Mesodermal cell (in vitro differentiated cells): ENCODE measurements around the gene COL4A1.

ENCODE experiments used
- H3K27ac ChIP-seq: 2 replicates; pipeline ENCODE4 v1.7.0; 2013; ENCODE audit warnings: mild to moderate bottlenecking, low read depth, low read length, moderate library complexity; ENCODE audit not compliant: severe bottlenecking
- H3K36me3 ChIP-seq: 2 replicates; pipeline ENCODE4 v1.7.1; 2013; ENCODE audit warnings: mild to moderate bottlenecking, low read length, moderate library complexity; ENCODE audit not compliant: control insufficient read depth, insufficient read depth
- H3K4me1 ChIP-seq: one replicate; pipeline ENCODE4 v1.7.1; 2013; ENCODE audit warnings: mild to moderate bottlenecking, low read length; ENCODE audit not compliant: insufficient read depth, control insufficient read depth, poor library complexity, severe bottlenecking
- H3K4me3 ChIP-seq: 2 replicates; pipeline ENCODE4 v1.7.0; 2013; ENCODE audit warnings: low read length, control low read depth, mild to moderate bottlenecking; ENCODE audit not compliant: insufficient read depth, poor library complexity, severe bottlenecking; ENCODE audit errors: extremely low read depth
- H3K9me3 ChIP-seq: 2 replicates; pipeline ENCODE4 v1.7.1; 2013; ENCODE audit warnings: mild to moderate bottlenecking, low read length, moderate library complexity; ENCODE audit not compliant: control insufficient read depth
- WGBS, 2 experiments: methylation state at CpG; one replicate each; pipeline ENCODE4 v1.1.5; 2013; ENCODE audit warnings: missing lambda C conversion rate in 2 of 2; ENCODE audit not compliant: insufficient coverage in 2 of 2; 5-methylcytosine and 5-hydroxymethylcytosine counted together

COL4A1 gene

GRCh38 chr13:110307767-110308655 is 1.1 kb upstream of the COL4A1 start:
- Histone ChIP-seq H3K36me3 (peaks cover 61% of the 10 kb centered on the region), H3K27ac (peak overlapping the region; percentile 53)
- WGBS, 2 experiments: 1% methylated on average over 51 of the region's 64 CpGs

GRCh38 chr13:110306340-110306959 is 507 bp downstream of the COL4A1 start:
- H3K9me3 ChIP-seq: no peaks in the 10 kb centered on the region
- peak overlapping the region; percentile 92 for H3K4me3 ChIP-seq
- H3K27ac ChIP-seq: peak overlapping the region; percentile 53
- peaks cover 65% of the 10 kb centered on the region for H3K36me3 ChIP-seq
- H3K4me1 ChIP-seq: peaks cover 58% of the 10 kb centered on the region
- WGBS, 2 experiments: 2 to 3% methylated on average over 35 to 39 of the region's 53 CpGs

More at GRCh38 chr13:110307767-110308655, 1.1 kb upstream of the COL4A1 start:
- peaks cover 59% of the 10 kb centered on the region for H3K4me1 ChIP-seq
- no peaks in the 10 kb centered on the region for H3K9me3 ChIP-seq
- H3K4me3 ChIP-seq: peak overlapping the region; percentile 92

GRCh38 chr13:110305949-110306339 is 1.0 kb downstream of the COL4A1 start:
- 15 to 20% methylated on average over 2 to 4 of the region's 6 CpGs for WGBS, 2 experiments
- Histone ChIP-seq H3K4me3 (peak overlapping the region; percentile 92), H3K27ac (no peak overlapping the region), H3K36me3 (peaks cover 65% of the 10 kb centered on the region), H3K4me1 (peaks cover 58% of the 10 kb centered on the region), H3K9me3 (no peaks in the 10 kb centered on the region)

GRCh38 chr13:110305544-110305943 is 1.4 kb downstream of the COL4A1 start:
- no peak overlapping the region for H3K27ac ChIP-seq

GRCh38 chr13:110305001-110305400 is 2.0 kb downstream of the COL4A1 start:
- WGBS, 2 experiments: 100% methylated on average over 1 of the region's 4 CpGs
- peak overlapping the region; percentile 92 for H3K4me3 ChIP-seq
- no peak overlapping the region for H3K27ac ChIP-seq
- H3K9me3 ChIP-seq: no peaks in the 10 kb centered on the region
- peaks cover 66% of the 10 kb centered on the region for H3K36me3 ChIP-seq
- H3K4me1 ChIP-seq: peaks cover 54% of the 10 kb centered on the region

More at GRCh38 chr13:110305544-110305943, 1.4 kb downstream of the COL4A1 start:
- H3K4me3 ChIP-seq: peak overlapping the region; percentile 92
- H3K36me3 ChIP-seq: peaks cover 65% of the 10 kb centered on the region
- 60% methylated on average over 1 of the region's 2 CpGs; no CpG with 5 or more reads in 1 of the 2 experiments for WGBS, 2 experiments
- peaks cover 58% of the 10 kb centered on the region for H3K4me1 ChIP-seq
- H3K9me3 ChIP-seq: no peaks in the 10 kb centered on the region

- 72 to 85% methylated on average over 3 of the region's 4 CpGs for WGBS, 2 experiments
- no peak overlapping the region for H3K27ac ChIP-seq
- no peaks in the 10 kb centered on the region for H3K9me3 ChIP-seq
- peaks cover 66% of the 10 kb centered on the region for H3K36me3 ChIP-seq
- H3K4me3 ChIP-seq: peak overlapping the region; percentile 92
- peaks cover 53% of the 10 kb centered on the region for H3K4me1 ChIP-seq
Observed at GRCh38 chr13:110304256-110304655, 2.7 kb downstream of the COL4A1 start.

GRCh38 chr13:110303644-110304043 is 3.3 kb downstream of the COL4A1 start:
- peaks cover 51% of the 10 kb centered on the region for H3K4me1 ChIP-seq
- WGBS, 2 experiments: 98 to 100% methylated on average over 5 to 7 of the region's 7 CpGs
- H3K36me3 ChIP-seq: peaks cover 66% of the 10 kb centered on the region
- no peak overlapping the region for H3K4me3 ChIP-seq
- H3K9me3 ChIP-seq: no peaks in the 10 kb centered on the region
- H3K27ac ChIP-seq: no peak overlapping the region

GRCh38 chr13:110302997-110303396 is 4.0 kb downstream of the COL4A1 start:
- Histone ChIP-seq H3K4me1 (peaks cover 54% of the 10 kb centered on the region), H3K27ac (no peak overlapping the region), H3K4me3 (no peak overlapping the region), H3K36me3 (peaks cover 67% of the 10 kb centered on the region), H3K9me3 (no peaks in the 10 kb centered on the region)
- 90 to 93% methylated on average over 2 of the region's 2 CpGs for WGBS, 2 experiments

- WGBS, 2 experiments: 75 to 79% methylated on average over 14 to 16 of the region's 21 CpGs
Observed at GRCh38 chr13:110301606-110302553, 5.1 kb downstream of the COL4A1 start.

GRCh38 chr13:110301083-110301482 is 5.9 kb downstream of the COL4A1 start:
- Histone ChIP-seq H3K4me3 (no peak overlapping the region), H3K36me3 (peaks cover 83% of the 10 kb centered on the region), H3K4me1 (peaks cover 62% of the 10 kb centered on the region), H3K9me3 (no peaks in the 10 kb centered on the region), H3K27ac (no peak overlapping the region)
- 100% methylated on average over 1 of the region's 5 CpGs; no CpG with 5 or more reads in 1 of the 2 experiments for WGBS, 2 experiments

More at GRCh38 chr13:110301606-110302553, 5.1 kb downstream of the COL4A1 start:
- Histone ChIP-seq H3K4me3 (no peak overlapping the region), H3K36me3 (peaks cover 75% of the 10 kb centered on the region), H3K27ac (peak overlapping the region; percentile 65), H3K9me3 (no peaks in the 10 kb centered on the region), H3K4me1 (peaks cover 61% of the 10 kb centered on the region)
